GM19023 (cell line): Measurements from ENCODE around the gene RBPMS2.
A peak's percentile ranks its signal among the peaks of the same experiment; 100 is the strongest.

ENCODE experiments used
- ATAC-seq: cut with Tn5 transposase; IDR thresholded peaks from one replicate; pipeline ENCODE4 v1.9.1; 2021; ENCODE audit warnings: mild to moderate bottlenecking, moderate library complexity; ENCODE audit not compliant: unreplicated experiment

Gene RBPMS2

DNA sequence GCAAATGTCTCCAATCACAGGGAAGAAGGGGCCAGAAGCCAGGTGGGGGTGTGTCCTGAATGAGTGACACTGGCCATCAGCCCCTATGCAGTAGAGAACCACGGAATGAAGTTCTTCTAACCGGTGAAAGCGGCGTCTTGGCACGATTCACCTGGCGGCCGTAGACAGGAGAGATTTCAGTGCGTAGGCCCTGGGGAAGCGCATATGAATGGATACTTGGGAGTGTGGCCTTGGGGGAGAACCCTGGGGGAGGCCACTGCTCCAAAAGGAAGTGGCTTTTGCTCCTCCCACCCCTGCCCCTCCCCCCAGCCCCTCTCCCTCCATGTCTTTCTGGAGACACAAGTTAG lies 43.6 kb downstream of the RBPMS2 start:
- no peak for ATAC-seq

DNA sequence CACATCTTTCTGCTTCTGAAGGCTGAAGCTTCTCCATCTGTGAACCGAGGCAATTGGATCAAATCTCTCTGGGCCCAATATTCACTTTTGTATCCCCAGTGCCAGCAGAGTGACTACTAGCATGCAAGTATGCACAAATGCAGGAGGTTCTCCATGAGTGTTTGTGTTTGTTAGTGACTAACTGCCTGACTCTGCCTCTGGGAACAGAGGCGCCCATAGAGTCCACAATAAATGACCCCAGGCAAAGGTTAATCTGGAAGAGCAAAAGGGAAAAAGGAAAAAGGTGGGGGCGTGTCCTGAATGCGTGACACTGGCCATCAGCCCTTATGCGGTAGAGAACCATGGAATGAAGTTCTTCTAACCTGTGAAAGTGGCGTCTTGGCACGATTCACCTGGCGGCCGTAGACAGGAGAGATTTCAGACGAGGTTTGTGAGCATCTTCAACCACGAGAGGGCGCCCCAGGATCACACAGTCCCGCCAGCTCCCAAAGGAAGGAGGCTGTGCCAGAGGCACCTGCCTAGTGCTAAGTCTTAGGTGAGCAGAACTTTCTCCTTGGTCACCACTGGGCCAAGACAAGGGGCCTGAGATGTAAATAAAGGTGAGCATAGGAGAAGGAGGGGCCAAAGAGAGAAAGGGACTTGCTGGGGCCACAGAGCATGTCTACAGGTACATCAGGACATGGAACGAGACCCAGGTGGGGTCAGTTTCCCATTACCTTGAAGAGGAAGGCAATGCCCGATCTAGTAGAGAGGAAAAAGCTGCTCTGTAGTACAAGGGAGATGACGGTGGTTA lies 44.2 kb downstream of the RBPMS2 start:
- no peak for ATAC-seq

DNA sequence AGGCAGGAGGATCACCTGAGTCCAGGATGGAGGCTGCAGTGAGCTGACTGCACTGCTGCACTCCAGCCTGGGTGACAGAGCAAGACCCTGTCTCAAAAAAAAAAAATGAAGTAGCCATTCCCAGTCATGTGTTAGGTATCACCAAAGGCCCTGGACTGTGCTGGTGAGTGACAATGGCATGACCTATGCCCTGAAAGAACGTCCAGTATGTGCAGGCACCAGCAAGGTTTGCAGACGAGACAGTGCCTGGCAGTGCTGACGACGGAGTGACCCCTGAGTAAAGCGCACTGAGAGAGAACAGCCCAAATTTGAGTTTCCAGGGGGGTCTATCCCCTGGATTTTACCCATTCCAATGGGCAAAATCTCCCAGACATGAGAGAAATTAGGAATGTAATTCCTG lies 45.2 kb downstream of the RBPMS2 start:
- ATAC-seq: no peak

DNA sequence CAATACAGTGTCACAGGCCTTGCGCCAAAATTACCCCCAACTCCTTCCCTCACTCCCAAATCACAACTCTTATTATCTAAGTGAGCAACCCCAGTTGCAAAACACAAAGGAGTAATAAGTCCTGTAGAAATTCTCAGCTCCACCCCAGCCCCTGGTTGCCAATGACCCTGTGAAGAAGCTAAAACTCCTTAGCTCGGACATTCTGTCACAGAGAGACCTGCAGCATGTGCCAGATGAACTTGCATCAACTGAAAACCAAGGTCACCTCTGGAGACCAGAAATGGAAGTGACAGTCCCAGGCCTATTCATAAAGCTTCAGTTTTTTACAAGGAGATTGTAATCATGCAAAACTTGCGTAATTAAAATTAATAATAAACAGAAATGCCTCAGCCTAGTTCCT lies 55.2 kb downstream of the RBPMS2 start:
- ATAC-seq: no peak

DNA sequence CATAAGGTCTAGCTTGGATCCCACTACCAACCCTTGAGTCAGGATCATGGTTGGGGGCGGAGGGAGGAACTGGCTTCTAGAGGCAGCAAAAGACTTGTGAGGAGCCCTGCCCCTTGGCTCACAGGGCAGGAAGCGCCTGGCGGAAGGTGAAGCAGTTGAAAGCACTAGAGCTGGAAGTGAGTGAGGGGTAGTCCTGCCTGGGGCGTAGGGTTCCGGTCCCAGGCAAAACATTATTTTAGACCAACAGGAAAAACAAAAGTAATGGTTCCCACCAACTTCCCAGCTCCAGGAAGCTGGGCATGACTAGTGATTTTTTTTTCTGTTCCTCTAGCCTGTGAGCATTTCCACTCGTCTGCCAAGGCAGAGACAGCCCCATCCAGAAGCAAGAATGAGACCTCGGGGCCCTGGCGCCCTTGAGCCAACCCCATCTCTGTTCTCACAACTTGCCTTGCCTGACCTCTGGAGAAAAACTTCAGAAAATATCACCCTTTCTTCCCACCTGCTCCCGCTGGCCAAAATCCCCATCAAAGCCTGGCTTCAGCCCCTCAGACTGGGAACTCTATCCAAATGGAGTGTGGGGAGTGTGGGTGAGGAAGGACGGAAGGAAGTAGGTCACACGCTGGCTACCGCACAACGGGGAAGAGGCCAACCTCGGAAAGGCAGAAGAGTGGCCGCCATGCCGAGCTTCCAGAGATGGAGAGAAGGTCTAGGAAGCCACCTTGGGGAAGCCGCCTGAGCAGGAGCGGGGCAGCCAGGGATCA lies 57.5 kb downstream of the RBPMS2 start:
- ATAC-seq: no peak

DNA sequence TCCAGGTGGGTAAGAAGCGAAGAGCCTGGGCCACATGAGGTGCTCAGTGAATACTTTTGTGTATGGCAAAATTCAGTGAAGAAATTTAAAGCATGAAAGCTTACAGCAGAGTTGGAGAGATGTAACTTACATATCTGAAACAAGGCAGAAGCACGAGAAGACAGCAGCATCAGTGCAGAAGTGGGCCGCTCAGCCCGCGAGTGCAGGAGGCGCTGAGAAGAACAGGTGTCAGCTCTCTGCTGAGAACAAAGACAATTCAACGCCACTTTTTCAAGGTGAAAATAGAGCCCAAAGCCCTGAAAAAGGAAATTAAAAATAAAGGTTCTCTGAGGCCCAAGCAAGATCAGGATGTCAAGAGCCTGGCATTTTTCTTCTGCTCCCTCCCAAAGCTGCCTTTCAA lies 58.3 kb downstream of the RBPMS2 start:
- ATAC-seq: no peak

DNA sequence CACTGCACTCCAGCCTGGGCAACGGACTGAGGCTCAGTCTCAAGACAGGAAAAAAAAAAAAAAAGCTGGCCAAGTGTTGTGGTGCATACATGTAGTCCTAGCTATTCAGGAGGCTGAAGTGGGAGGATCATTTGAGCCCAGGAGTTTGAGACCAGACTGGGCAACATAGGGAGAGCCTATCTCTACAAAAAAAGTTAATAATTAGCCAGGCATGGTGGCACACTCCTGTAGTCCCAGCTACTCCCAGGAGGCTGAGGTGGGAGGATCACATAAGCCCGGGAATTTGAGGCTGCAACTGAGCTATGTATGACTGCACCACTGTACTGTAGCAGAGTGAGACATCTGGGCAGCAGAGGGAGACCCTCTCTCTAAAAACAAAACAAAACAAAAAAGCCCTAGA lies 58.9 kb downstream of the RBPMS2 start:
- no peak for ATAC-seq

DNA sequence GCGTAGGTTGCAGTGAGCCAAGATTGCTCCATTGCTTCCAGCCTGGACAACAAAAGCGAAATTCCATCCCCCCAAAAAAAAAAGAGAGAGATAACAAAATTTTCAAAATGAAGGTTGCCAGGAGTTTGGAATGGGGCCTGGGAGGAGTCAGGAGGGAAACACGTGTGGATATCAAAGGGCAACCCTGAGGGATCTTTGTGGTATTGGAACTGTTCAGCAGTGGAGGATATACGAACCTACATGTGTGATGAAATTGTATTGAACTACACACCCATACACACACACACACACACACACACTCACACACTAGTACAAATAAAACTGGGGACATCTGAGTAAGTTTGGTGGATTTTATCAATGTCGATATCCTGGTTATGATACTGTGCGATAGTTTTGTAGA lies 61.8 kb downstream of the RBPMS2 start:
- ATAC-seq: no peak

DNA sequence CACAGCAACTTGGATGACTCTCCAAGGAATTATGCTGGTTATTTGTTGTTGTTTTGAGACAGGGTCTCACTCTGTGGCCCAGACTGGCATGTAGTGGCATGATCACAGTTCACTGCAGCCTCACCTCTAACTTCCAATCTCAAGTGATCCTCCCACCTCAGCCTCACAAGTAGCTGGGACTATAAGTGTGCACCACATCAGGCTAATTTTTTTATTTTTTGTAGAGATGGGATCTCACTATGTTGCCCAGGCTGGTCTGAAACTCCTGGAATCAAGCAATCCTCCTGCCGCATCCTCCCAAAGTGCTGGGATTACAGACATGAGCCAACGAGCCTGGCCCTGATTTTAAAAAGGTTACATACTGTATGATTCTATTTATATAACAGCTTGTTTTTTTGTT lies 63.0 kb downstream of the RBPMS2 start:
- ATAC-seq: no peak

DNA sequence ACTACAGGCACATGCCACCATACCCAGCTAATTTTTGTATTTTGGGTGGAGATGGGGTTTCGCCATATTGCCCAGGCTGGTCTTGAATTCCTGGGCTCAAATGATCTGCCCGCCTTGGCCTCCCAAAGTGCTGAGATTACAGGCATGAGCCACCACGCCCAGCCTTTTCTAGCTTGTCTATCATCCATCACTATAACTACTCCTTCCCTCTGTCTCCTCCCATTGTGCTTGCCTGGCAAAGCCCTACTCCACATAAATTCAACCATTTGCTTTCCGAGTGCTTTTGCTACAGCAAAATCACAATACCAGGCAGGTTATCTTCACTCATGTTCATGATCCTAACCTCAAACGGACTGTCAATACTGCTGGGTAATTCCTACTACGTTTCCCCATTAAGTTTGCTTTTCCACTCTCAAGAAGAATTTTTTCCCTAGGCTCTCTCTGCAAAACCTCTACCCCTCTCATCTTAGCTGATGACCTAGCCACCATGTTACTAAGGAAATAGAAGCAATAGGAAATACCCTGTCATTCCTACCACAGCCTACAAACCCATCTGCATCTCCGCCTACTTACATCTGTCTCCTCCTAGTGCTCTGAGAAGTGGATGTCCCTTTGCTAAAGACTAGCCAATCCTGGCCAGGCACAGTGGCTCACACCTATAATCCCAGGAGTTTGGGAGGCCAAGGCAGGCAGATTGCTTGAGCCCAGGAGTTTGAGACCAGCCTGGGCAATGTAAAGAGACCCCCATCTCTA lies 64.5 kb downstream of the RBPMS2 start:
- ATAC-seq: no peak

DNA sequence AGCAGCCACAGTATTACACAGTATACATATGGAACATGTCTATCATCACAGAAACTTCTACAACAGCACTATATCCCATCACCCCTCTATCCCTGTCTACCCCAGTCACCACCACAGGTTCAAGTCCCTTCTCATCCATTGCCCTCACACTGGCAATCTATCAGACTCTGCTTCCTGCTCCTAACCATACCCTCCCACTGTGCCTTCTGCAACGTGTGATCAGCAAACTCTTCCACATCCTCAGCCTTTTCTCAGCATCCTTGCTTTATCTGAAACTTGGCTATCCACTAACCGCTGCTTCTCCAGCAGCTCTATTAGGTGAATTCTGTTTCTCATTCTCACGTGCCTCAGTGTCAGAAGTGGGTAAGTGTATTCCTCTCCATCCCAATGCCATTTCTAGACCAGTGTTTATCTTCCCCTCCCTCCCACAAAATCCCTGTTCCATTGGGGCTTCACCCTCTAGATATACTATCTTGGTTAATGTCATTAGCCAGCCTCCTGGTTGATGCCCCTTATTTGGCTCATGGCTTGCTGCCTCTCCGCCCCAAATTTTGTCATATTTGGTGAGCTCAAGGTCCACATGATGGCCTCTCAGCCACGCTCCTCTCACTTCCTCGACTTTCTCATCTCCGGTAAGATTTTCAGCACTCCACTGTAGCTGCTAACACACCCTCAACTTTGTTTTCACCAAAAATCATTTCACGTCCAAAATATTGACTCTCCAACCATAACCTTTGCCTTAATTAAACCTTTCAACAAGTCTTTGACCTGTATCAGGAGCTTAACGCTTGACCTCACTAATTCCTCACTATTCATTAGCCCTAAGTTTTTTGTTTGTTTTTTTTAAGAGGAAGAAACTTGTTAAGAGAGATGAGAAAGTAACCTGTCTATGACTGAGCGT lies 69.1 kb downstream of the RBPMS2 start:
- ATAC-seq: no peak

DNA sequence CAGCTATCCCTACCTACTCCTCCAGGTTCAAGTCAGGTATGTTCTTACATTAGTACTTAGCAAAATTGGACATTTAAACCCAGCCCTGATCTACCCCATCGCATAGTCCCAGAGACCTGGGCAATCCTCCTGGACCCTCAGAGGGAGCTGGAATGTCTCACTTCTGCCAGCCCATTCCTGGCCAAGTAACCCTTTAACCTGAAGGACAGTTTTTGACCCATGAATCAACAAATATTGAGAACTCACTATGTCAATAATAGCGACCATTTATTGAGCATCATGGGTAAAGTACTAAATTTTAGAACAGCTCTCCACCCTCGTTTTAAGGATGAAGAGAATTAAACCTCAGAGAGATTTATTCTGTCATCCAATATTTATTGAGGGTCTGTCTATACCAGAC lies 70.4 kb downstream of the RBPMS2 start:
- ATAC-seq: no peak

DNA sequence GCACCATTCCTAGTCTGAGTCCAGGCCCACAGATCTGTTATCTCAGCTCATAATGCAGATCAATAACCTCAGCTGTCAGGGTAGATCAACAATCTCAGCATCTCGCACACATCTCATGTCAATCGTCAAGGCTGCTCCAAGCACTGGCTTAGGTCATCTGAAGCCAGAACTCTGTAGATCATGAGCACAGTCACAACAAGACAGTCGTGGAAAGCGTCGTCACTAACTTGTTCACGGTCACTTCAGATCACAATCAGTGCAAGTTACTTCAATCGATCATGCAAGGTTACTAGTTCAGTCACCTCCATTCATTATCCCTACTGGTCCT lies 71.8 kb downstream of the RBPMS2 start:
- ATAC-seq: no peak

DNA sequence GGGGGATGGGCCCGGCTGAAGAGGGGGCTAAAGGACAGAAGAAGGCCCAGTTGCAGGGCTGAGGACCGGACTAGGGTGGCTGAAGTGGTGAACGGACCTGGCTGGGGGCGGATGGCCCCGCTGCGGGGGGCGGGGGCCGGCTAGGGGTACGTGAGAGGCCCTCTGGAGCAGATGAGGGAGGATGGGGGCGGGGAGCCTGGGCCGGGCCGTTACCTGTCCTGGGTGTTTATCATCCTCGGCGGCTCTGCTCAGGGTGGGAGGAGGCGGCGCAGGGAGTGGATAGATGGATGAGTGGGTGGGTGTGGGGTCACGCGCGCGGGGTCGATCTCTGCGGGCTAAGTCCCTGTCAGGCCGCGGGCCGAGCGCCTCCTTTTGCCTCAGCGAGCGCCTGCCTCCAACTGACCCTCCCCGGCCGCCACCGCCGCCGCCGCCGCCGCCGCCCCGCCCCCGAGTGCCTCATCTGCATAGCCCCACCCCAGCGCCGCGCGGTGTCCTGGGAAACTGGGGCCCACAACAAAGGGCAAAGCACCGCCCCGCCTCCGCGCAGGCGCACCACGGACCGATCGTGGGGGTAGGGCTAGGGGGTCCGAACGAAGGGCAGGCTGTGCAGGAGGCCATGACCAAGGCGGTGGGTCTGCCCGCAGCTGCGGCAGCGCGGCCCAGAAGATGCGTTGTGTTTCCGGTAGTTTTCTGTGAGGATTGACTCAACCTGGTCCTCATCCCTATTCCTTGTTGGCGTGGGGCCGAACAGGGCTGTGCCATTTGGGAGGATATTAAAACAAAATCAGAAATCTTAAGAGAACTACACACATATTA lies 72.4 kb downstream of the RBPMS2 start:
- ATAC-seq: peak; percentile 97

DNA sequence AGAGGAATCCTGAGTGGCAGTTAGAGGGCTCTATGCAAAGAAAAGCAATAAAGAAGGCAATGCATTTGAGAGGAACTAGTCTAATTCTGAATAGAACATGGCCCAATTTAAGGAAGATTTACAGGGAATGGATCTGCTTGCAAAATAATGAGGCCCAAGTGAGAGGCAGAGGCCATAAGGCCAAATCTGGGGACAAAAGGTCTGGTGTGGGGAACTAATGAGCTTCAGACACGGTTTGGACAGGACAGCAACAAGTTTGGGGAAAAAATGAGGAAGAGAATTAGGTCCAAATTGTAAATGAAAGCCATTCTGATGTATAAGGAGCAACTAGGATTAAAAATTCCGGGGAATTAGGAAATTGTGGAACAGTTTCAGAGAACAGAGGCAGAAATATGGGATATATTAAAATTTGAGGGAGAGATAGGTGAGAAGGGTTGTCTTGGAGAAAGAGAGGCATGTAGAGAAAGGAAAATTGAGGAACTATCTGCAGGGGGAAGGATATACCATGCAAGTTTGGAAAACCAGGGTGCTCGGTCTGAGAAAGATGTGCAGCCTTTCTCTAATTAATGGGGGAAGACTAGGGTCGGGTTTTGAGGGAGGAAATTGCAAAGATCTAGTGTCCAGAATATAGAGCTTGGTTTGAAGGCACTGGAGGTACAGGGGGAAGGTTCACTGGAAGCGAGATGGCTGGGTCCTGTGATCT lies 73.8 kb downstream of the RBPMS2 start:
- ATAC-seq: no peak

DNA sequence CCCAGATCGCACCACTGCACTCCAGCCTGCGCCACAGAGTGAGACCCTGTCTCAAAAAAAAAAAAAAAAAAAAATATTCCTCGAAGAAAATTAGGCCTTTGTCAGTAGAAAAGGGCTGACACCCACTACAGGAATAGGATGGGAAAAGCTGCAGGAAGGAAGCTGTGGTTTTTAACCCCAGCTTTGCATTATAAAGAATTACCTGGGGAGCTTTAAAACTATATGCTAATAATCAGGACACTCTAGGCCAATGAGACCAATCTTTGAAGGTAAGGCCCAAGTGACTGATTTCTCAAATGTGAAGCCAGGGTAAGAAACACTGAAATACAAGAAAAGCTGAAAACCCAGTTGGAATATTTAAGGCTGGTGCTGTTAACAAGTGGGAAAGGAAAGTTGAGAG lies 74.3 kb downstream of the RBPMS2 start:
- ATAC-seq: no peak

DNA sequence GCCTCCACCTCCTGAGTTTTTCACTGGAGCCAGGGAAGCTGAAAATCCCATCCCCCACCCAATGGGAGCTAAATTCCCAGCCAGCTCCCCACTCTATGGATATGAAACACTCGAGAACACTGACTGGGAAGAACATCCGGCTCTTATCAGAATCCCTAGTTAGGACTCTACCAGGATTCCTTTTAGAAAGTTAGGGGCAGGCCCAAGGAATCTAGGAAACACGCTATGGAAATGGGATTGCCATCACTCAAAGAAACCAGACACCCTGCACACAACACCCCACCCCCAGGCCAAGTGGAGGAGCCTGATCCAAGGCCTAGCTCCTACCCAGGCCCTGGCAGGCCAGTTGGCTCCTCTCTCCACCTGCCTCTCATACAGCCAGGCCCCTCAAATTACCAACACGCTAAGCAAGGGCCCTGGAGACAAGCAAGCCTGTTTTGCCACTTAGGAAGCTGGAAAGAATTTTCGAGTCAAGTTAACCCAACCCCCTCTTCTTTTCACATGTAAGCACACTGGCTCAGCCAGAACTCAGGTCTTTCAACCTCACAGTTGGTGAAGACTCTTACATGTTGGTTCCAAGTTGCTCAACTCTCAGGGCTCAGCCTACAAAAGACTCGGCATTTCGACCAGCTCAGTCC lies 75.5 kb downstream of the RBPMS2 start:
- no peak for ATAC-seq

DNA sequence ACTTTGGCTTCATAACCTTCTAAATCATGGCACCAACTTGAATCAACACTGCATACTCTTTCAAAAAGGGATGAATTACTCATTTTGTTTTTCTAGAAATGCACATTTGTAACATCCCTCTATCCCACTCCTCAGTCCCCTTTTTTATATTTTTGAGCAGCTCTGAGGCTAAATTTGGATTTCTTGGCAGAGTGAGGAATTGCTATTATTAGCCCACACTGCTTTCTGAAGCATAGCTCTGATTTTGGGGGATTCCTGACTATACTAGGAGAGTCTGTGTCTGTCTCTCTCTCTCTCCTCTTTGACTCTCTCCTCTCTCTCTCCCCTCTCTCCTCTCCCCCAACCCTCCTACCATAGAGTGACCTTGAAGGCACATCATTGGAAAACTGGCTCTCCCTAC lies 76.6 kb downstream of the RBPMS2 start:
- no peak for ATAC-seq

DNA sequence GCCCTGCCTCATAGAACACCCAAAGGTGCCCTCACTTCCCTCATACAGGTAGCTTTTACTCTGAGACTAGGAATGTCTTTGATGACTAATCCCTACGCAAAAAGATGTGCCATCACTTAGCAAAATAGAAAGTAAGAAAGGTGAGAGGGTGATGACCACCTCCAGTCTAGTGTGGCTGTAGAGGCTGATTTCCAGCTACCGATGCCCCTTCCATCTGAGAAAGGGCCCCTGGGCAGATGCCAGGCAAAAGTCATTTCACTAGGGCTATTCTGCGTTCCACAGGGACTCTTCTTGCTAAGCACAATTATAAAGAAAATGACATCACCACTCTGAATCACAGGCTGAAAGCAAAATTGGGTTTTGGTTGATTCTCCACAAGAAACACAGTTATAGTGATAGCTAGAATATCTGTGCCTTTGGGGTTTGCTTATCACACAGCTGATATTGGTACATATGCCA lies 77.4 kb downstream of the RBPMS2 start:
- no peak for ATAC-seq
